CD4-positive, alpha-beta T cell treated with Interleukin-1 beta for 1 hour (primary cell): Measurements from ENCODE around the gene IL26.
"Not testable (repeated sequence)": the region's sequence is repeated elsewhere in the genome, so short reads cannot be mapped to it uniquely, and the experiment has no call there.

Experiments
- DNase-seq, 2 donors: peaks; one replicate each; pipeline ENCODE4 v3.0.0-alpha.2; 2020 to 2022

Gene IL26

DNA sequence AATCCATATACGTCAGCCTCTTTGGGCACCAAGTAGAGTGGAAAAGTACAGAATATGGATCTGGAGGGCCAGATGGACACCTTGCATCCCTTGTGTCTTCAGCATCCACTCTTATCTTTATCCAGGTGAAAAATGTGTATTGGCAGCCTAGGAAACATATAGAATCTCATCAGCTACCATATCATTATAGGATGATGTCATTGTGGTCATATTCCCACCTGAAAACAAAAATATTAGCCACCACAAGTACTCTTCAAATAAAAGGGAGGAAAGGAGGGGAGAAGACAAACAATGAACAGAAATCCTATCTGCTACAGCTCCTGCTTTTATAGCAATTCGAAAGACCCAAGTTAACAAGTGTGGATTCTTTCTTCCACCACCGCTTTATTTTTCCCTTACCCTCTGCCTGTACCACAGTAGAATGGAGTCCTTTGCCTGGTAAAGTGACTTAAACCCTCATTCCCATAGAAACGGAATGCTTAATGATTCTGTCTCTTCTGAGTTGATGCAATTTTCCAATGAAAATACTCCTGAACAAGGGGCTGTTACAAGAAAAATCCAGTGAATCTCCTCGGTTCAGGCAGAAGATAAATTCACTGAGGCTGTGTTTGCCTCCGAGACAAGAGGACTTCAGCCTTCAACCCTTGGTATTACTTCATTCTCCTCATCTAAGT, 13.8 kb upstream of the IL26 start:
- DNase-seq = no peak

GRCh38 chr12:68237619-68238018, 12.0 kb upstream of the IL26 start:
- no peak for DNase-seq

DNA sequence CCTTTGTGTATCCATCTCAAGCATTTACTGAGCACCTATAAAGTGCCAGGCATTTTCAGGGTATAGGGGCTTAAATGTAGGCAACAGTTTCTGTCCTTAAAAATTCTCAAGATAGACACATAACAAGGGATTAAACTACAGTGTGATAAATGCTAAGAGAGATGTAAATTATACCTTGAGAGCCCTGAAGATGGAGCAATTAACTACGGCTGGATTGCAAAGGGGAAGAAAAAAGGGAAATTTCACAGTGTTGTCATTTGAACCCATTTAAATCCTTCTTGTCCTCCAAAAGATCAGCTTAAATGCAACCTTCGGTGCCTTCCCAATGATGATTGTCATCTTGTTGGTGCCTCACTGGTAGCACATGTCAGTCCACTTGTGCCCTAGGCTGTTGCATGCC, 11.5 kb upstream of the IL26 start:
- DNase-seq = no peak

DNA sequence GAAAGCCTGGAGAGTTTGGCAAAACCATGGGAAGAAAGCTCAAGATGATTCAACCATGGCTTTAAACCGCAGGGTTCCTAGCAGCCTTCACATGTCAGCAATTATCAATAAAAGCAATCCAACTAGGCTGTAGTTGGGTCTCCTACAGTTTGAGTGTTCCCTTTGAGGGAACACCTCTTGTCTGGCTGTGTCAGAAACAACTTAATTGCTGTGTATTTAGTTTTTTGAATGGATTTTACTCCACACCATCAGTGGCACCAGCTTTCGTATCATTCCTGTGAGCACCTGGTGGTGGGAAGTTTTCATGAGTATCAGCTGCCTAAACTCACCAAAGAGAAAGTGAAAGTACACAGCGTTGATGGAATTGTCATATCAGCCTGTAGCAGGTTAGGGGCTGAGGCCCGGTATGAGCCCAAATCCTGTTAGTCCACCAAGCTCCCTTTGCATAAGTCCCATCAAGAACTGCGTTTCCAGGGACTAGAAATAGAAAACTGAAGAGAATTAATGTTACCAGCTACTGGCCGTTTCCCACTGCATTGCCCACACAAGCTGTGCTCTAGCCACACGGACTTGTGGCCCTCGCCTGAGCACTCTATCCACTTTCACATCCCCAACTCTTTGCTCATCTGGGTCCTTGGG, 10.9 kb upstream of the IL26 start:
- DNase-seq = peak; percentile 26 to 70

DNA sequence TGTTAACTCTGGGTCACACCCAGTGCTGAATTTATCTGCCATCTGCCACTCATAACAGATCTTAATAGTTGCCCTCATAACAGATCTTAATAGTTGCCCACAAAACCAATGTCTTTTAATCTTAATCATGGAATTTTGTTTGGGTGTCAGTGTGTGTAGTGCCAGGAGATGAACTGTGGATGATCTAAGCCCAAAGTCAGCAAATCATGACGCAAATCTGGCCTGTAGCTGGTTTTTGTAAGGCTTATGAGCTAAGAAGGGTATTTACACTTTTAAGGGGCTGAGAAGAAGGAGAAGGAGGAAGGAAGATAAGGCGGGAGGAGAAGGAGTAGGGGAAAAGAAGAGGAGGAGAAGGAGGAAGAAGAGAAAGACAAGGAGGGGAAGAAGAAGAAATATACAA, 10.0 kb upstream of the IL26 start:
- no peak for DNase-seq

DNA sequence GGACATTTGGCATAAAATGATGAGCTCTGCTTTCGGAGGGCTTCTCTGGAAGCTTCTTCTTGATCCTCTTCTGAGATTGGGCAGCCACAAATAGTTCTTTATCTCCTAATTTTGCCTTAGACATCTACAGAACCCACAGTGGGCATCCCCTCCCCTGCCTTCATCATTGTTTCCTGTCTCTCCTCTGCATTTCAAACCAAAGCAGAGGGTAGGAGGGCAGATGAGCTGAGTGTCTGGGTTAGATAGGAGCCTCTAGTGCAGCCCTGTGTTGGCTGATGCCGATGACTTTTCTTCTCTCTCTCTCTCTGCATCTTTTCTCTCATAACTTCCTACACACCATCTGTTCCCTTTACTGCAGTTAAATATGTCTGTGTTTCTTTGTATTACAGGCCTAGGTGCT, 8.5 kb upstream of the IL26 start:
- DNase-seq = no peak

DNA sequence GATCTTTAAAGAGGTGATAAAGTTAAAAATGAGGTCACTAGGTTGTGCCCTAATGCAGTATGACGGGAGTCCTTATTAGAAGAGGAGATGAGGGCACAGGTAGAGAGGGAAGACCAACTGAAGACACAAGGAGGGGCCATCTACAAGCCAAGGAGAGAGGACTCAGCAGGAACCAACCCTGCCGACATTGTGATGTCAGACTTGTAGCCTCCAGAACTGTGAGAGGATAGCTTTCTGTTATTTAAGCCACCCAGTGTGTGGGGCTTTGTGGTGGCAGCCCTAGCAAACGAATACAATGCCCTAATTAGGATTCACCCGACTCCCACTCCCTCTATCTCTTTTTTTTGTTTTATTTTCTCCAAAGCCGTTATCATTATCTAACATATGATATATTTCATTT, 7.9 kb upstream of the IL26 start:
- no peak for DNase-seq

DNA sequence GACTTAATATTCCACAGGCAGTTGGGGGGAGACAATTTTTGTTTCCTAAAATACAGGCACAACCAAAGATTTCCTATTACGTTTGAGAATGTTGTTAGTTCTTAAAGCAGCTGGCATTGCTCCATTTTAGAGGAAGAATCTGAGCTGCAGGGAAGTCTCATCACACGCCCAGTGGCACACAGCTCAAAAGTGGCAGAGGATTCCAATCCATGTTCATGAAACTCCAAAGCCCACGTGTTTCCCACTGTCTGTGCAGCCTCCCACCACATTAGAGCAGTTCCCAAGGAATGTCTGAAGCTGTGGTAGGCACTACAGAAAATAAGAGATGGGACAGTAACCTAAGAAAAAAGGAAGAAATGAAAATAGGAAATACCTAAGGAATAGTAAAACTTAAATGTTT, 6.1 kb upstream of the IL26 start:
- no peak for DNase-seq

- no peak for DNase-seq
Measured at GRCh38 chr12:68231229-68231628, 5.6 kb upstream of the IL26 start.

GRCh38 chr12:68229956-68230355, 4.3 kb upstream of the IL26 start:
- no peak for DNase-seq

DNA sequence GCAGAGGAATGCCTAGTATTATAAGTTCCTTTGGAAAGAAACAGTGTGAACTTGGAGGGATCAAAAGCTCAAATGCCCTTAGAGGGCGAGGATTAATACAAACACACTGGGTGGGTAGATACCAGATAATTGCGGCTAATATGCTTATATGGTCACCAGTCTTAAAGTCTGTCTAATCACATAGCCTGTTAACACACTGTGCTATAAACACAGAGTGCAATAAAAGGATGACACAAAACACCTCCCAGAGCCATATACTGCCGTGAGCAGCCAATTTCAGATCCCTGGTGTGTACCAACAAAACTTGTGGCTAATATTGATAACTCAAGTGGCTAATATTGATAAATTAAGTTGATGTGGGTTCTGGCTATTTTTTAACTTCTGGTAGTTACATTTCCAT, 1.7 kb upstream of the IL26 start:
- DNase-seq = no peak

DNA sequence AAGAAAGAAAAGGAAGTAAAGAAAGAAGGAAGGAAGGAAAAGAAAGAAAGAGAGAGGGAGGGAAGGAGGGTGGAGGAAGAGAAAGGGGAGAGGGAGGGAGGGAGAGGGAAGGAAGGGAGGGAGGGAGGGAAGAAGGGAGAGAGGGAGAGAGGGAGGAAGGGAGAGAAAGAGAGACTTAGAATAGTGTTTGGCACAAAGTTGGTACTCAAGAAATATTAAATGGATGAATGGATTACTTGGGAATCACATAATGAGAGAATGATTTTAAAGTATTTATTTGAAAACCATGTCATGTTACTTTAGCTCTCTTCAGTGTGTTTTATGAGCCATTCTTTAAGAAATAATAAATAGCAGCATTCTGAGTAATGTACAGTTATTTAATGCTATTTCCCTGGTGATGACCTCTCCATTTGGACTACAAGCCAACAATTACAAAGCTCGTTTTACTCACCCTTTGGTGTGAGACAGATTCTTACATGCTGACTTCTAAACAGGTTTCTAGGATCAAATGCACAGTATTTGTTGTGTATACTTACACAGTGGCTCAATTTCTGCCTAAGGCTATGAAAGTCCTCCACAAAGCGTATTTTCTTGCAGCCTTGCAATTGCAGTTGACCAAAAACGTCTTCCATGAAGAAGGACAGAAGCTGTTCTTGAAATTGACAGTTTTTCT, 861 bp downstream of the IL26 start:
- DNase-seq = no peak

DNA sequence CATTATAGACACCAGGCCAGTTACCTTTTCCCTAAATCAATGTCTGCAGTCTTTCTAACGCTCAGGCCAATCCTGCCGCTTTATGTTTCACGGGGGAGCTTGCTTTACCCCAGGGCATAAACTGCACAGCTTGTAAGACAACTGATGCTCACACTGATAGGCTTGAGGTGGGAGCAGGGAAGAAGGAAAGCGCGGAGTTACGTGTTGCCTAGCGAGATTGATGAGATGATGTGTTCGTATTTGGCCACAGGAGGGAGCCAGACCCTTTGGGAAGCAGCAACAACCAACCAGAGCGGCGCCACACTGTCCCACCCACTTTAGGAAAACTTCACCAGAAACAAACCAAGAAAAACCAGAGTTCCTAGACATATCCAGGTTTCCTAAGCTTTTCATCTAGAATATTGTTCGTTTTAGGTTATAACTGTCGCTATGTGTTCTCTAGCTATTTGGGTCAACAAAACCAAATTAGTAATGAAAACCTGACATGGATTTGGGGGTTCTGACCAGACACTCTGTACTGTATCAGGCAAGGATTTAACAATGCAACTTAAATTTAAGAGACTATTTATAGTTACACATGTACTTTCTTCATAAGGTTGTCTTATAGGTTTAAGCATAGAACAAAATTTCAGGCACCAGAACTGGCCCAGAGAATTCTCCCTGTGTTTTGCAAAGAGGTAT, 2.4 kb downstream of the IL26 start:
- DNase-seq = peak; percentile 76 to 81

DNA sequence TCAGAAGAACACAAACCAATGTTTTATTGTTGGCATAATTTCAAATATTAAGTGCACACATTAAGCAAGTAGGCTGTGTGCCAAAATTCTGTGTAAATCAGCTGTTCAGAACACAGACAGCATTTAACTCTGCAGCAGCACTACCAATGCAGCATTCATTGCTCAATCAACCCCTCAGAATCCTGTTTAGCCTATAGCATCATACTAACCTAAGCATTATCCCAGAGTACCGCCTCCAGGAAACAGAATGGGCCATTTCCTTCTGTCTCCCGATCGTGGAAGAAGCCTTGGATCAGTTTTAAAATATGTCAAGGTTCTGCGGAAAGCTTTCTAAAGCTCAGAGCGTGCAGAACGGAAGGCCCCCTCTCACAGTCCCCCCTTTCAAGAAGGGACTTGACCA, 3.3 kb downstream of the IL26 start:
- DNase-seq = no peak

- no peak for DNase-seq
Measured at GRCh38 chr12:68221497-68221896, 4.1 kb downstream of the IL26 start.

DNA sequence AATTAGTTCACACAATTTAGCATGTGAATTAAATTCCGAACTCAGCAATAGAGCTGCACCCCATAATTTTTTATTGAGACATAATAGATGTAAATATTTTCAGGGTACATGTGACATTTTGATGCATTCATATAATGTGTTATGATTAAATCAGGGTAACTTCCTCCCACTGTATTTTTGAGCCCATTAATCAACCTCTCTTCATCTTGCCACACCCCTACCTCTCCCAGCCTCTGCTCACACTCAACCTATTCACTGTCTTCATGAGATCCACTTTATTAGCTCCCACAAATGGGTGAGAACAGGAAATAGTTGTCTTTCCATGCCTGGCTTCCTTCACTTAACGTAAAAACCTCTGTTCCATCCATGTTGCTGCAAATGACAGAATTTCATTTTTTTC, 14.7 kb downstream of the IL26 start:
- DNase-seq = no peak

DNA sequence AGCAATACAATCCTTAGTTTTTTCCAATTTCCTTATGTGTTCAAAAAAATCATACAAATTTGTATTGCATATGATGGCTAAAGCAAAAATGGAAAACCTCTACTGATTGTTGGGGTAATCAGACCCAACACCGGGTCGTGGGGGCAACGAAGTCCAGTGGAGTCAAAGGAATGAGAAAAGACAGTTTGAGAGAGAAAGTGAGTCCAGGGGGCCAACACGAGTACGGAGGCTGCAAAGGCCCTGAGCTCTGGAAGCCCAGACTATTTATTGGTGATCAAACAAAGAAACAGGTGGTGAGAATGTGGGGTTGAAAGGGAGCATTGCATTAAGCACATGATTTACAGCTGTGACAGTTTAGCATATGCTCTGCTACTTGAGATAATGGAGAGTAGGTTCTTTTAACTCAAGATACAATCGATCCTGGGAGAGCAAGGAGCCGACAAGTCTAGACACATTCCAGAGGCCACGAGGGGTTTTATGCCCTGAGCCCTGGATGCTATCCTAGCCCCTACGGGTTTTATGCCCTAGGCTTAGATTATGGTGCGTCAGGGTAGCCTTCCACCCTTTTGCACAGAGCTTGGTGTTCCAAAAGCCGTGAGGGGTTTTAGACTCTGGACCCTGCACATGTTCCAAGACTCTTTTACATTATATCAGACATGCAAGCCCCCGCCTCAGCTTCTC, 16.4 kb downstream of the IL26 start:
- DNase-seq = not testable (repeated sequence)

- no peak for DNase-seq
Measured at GRCh38 chr12:68207276-68207675, 18.3 kb downstream of the IL26 start.

- no peak for DNase-seq
Measured at GRCh38 chr12:68206446-68206845, 19.2 kb downstream of the IL26 start.

- peak in 1 of 2 donors; percentile 20 for DNase-seq
Measured at GRCh38 chr12:68203460-68203875, 22.1 kb downstream of the IL26 start.

DNA sequence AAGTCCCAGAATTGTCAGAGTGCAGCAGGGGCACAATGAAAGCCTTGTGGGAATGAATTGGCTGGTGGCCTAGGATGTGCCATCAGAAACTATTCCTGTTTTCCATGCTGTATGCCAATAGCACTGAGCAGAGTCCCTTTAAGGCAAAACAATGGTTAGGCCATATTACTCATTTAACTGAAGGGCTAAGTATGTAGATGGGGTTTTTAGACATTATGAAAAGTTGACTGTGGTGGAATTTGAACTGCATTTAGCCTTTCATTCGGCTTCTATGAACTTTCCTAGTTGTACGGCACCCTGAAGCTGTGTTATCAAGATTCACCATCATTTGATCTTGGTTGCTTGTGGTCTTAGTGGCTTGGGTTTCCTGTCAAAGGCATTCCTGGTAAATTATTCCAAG, 24.8 kb downstream of the IL26 start:
- no peak for DNase-seq

GRCh38 chr12:68199127-68199526, 26.5 kb downstream of the IL26 start:
- DNase-seq = no peak

DNA sequence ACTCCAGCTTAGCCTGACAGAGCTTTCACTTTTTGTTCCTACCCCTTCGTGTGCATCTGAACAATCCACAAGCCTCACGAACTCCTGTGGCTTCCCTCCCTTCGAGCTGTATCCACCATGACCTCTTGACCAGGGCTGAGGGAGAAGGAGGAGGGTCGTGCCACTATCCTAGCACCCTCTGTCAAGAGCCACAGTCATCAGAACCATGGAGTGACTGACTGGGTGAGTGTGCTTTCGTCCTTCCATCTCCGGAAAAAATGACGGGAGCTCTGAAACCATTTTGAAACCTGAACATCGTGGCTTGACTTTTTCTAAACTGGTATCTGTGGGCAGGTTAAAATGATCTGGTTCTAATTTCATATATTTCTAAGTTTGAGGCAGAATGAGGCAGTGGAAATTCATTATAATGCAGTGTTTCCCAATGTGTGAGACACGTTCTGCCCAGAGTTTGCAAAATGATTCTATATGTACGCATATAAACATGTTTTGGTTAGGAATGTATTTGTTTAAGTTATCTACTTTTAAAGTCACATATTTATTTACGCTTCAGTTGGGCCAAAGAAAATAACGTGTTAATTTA, 27.0 kb downstream of the IL26 start:
- DNase-seq = no peak
